DLD1 (cell line): Measurements from ENCODE around the gene HOXB3.

Experiments
- in situ Hi-C: cut with HindIII; loops from 2 replicates; pipeline ENCODE4 v1.10.0; 2017; ENCODE audit warnings: low sequenced_read_pairs

The HOXB3 gene

DNA sequence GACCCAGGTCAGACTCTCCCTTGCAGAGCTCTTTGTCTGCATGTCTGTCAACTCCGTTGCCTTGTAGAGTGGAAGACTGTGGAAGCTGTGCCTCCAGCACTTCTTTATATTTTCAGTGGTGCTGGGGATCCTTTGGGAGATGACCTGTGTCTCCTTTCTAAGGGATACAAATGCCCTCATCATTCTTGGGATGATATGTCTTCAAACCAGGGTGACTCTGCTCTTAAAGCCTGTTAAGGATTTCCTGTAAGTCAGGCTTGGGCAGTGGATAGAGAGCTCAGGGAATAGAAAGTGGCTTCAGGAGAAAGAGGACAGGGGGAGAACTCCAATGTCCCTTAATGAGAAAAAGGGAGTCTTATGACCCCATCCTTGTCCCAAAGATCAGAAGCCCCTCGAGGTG is 1.5 kb downstream of the HOXB3 start:
- in situ Hi-C loops, result no loop called here

DNA sequence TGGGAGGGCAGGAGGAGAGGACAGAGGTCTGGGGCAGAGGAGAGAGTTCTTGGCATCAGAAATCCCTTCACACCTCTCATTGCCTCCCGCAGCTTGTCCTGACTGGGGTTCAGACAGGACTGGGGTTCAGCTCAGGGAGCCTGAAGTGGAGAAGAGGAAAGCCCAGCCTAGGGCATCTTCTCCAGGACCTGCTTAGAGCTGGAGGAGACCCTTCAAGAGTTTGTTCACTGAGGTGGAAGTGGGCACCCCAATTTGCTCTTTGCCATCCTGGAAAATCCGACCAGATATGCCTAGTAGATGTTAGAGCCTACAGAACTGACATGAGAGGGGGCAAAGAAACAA is 2.0 kb downstream of the HOXB3 start:
- in situ Hi-C loops, result no loop called here

GRCh38 chr17:48587276-48588073 is 2.6 kb downstream of the HOXB3 start:
- in situ Hi-C loops, result no loop called here

DNA sequence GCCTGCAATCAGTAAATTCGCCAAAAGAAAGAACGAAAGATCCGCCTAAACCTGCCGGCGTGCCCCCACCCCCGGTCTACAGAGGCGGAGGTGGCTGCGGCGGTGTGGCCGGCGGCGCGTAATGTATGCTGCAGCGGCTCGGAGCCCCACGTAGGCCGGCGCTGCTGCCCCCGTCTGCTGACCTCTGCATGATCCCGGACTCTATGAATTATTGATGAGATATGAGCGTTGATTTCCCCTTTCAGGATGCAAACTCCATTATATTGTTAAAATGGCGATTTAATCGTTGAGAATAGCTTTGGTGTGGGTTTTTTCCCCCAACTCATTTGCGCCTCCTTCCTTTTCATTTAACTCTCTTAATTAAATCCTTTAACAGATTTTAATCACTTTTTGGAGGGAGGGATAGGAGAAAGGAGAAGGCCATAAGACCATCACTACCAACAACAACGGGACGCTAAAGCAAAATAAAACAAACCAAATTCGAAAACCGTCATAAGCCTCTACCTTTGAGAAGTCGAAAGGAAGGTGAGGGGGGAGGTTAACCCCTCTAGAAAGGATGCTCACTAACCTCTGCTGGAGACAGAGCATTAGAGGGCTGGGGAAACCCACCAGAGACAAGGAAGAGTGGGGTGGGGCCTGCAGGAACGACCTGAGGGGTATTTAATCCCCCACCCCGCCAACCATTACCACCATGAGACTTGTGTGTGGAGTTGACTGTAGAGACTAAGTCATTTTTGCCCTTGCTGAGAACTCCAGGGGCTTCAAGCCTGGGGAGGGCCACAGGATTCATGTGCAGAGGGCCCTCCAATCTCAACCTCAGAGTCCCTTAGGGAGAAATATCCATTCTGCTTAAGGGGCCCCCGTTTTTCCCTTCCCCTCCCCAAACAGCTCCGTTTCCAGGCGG is 3.4 kb downstream of the HOXB3 start:
- in situ Hi-C loops, result no loop called here

DNA sequence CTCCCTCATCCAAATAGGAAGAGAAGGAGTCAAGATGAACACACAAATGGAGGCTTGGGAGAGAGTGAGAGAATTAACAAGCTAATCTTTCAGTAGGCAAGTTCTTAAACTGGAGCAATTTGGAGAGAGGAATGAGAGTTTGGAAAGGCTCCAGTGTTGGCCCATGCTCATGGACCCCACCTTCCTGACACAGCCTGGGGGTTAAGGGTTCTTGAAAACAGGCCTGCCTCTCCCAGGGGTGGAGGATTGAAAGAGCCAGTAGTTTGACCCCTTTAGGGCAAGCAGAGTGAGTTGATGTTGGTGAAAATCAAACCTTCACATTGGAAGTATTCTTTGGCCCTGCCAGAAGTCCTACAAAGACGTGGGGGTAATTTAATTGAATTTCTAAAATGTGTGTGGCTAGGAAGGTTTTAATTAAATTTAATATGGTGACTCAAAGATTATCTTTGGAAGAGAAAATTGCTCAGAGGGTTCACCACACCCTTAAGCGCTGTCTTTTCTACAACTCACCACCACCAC is 5.8 kb downstream of the HOXB3 start:
- in situ Hi-C loops, result no loop called here

- in situ Hi-C loops, result no loop called here
Observed at GRCh38 chr17:48583708-48584222, 6.3 kb downstream of the HOXB3 start.

DNA sequence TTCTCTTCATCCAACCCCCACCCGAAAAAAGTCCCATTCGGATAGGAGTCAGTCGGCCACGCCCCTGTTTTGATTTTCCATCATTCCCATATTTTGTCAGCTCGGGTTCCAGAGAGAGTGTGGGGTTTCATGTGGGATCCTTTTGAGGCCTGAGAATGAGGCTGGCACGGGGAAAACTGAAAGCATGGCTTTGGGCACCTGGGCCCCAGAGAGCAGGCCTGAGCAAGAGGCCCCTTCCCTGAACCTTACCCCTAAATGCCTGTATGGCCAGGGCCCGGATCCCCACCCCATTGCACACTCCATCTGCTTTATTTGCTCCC is 7.3 kb downstream of the HOXB3 start:
- in situ Hi-C loops, result no loop called here

GRCh38 chr17:48579760-48580554 is 10.1 kb downstream of the HOXB3 start:
- in situ Hi-C loops, result no loop called here

DNA sequence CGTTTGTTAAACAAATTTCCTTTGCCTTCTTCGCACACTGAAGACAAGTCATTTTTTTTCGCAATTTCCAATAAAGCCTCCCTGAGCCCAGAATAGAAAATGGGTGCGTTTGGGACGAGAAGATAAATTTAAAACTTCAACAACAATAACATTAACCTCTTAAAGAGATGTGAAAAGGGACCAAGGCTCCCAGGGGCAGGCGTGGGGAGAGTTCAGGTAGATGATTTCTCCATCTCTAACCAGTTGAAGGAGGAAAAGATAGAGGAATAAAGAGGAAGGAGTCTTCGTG is 10.6 kb downstream of the HOXB3 start:
- in situ Hi-C loops, result no loop called here

- in situ Hi-C loops, result no loop called here
Observed at GRCh38 chr17:48578616-48579470, 11.2 kb downstream of the HOXB3 start.

- in situ Hi-C loops, result no loop called here
Observed at GRCh38 chr17:48577946-48578615, 12.0 kb downstream of the HOXB3 start, which contains the start of gene HOXB4. TSS of gene HOXB4 (minus strand) at chr17:48578350. CDS start at chr17:48578319, 31 bp downstream.

DNA sequence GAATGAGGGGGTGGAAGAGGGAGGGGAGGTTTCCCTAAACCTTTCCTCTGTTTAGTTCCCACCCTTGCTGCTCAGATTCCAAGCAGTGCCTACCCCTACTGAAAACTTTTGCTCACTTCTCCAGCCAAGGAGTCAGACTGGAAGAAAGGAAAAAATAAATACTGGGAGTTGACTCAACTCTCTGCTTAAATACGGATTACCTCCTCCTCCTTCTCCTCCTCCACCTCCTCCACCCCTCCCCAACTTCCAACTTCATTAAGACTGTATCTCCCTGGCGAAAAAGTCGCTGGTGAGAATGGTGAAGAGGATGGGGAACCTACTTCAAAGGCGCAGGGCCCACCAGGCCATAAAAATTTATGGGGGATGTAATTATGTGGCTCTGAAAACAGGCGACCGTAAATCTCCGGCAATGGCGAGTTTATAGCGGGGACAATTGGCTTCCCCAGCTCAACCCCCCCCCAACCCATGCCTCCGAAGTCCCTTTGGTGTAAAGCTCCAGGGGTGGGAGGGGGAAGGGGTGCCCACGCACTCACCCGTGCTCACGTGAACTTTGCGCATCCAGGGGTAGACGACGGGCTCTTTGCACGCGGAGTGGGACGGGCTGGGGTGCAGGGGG is 12.6 kb downstream of the HOXB3 start:
- in situ Hi-C loops, result no loop called here

GRCh38 chr17:48576479-48577309 is 13.3 kb downstream of the HOXB3 start:
- in situ Hi-C loops, result no loop called here

DNA sequence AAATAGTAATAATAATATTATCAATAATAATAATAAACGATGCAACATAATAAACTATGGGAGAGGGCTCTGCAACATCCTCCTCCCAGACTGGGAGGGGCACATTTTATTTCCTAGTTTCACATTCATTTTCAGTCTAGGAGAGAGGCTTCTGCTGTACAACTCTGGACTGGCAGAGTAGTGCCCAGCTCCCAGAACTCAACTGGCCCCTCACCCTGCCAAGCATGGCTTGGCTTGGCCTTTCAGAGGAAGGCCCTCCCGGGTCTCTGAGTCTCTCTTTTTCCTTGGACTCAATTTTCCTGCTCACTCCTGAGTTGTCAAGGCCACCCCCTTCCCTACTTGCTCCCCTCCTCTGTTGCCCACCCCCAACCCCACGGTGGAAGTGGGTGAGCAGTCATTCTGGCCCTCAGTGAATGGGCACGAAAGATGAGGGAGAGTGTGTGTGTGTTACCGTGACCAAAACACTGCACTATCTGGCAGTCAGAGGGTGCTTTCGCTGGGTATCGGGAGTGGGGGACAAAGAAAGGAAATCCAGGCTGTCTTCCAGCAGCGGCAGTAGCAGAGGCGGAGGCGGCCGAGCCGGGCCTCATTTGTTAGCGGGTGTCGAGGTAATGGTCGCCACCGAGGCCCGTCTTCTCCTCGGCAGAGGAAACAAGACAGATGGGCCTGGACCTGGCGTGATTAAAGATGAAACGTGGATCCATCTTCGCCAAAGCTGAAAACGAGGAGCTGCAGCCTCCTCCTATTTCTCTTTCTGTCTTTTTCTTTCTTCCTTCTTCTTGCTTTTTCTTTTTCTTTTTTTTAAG is 14.2 kb downstream of the HOXB3 start:
- in situ Hi-C loops, result no loop called here

- in situ Hi-C loops, result no loop called here
Observed at GRCh38 chr17:48575066-48575582, 14.9 kb downstream of the HOXB3 start.

- in situ Hi-C loops, result no loop called here
Observed at GRCh38 chr17:48574505-48575065, 15.5 kb downstream of the HOXB3 start.

DNA sequence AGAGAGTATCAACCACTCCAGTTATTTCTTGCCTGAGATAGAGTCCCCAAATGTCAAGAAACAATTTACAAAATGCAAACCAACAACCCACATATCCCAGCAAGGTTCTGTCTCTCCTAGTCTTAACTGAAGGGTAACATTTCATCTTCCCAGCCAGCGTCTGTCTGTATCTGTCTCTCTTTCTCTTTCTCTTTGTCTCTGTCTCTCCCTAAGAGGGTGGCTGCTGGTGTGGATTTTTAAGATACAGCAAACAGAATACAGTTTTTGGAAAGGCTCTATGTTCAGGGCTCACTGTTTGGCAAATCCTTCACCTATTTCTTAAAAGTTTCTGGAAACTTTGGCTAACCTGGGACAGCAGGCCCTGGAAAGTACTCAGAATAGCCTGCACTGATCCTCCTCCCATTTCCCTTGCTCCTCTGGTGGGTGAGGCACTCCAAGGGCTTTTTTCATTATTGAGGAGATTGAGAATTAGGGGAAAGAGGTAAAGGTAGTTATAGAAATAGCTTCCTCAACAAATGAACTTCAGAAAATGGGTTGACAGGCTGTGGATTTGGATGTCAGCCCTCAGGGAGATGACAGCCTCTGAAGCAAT is 18.1 kb downstream of the HOXB3 start:
- in situ Hi-C loops, result no loop called here
